ENCODE data around the gene RFTN1. TPM values are rescaled to one million over a fixed set of nuclear protein-coding genes. Genes with fewer than 3 reads are reported as not detected.

RFTN1 gene
- total and polyA plus RNA-seq, 2 of the 8 experiments (the other 6 are each of a cell fraction or from before 2014, with no cell fraction given): 4.6 to 6.7 TPM

DNA sequence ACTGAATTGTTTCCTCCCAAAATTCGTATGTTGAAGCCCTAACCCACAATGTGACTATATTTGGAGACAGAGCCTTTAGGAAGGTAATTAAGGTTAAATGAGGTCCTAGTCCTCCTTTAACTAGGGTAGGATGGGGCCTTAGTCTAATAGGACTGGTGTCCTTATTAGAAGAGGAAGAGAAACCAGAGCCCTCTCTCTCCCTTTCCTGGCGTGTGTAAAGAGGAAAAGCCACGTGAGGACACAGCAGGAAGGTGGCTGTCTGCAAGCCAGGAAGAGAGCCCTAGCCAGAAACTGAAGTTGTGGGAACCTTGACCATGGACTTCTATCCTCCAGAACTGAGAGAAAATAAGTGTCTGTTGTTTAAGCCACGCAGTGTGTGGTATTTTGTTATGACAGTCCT lies 154.2 kb downstream of the RFTN1 start:
- no peak overlapping the region for H2BK15ac ChIP-seq (ENCODE audit: low read length)
- H2BK20ac ChIP-seq (ENCODE audit: low read length): no peak overlapping the region
- H2BK120ac ChIP-seq (replicated peaks; ENCODE audit: low read depth, low read length): no peak overlapping the region
- no peak overlapping the region for H2BK5ac ChIP-seq (ENCODE audit: low read depth, low read length)
- DNase-seq (ENCODE audit: low read depth in 1 of 2, low spot score in 2 of 2): no peak
- H3K23ac ChIP-seq (ENCODE audit: insufficient read length): no peak overlapping the region
- H3K27ac ChIP-seq (ENCODE audit: low read depth, low read length): no peak overlapping the region
- H3K4me1 ChIP-seq (replicated peaks in 1 of 4; ENCODE audit: control insufficient read depth in 3 of 4, insufficient read depth in 4 of 4, low read length in 3 of 4): no peaks in the 10 kb centered on the region; a peak in 1 of 7 replicates
- no peak overlapping the region for H2AFZ ChIP-seq (ENCODE audit: low read length)
- ChIA-PET CTCF (ENCODE audit: partially characterized antibody) (interaction anchor here (0.5 to 1.7 kb wide), 4 partner anchors 8 to 167 kb away, joined by 3 to 8 read pairs (median 6); no protein-coding TSS in a partner anchor), POLR2A (ENCODE audit: partially characterized antibody) (interaction anchor here (0.7 kb wide), 2 partner anchors 42 to 67 kb away, joined by 5 to 6 read pairs; no protein-coding TSS in a partner anchor)
- H3K14ac ChIP-seq (ENCODE audit: insufficient read length): no peak overlapping the region
- H2BK12ac ChIP-seq (ENCODE audit: low read depth, low read length): no peak overlapping the region
- no peak overlapping the region for H4K91ac ChIP-seq (replicated peaks; ENCODE audit: insufficient read length, low read length)
- no peaks in the 10 kb centered on the region for H3K27me3 ChIP-seq (replicated peaks in 1 of 4; ENCODE audit: control insufficient read depth in 3 of 4, extremely low read depth in 1 of 4, insufficient read depth in 3 of 4, low read length in 3 of 4)
- 77% methylated on average over 4 of the region's 4 CpGs; no CpG with 5 or more reads in 1 of the 2 experiments for WGBS, 2 experiments (ENCODE audit: extremely low coverage in 1 of 2, insufficient coverage in 1 of 2, insufficient read length in 1 of 2, insufficient replicate concordance in 2 of 2, low coverage in 1 of 2, low lambda C conversion rate in 2 of 2, missing lambda C conversion rate in 1 of 2)
- no peak overlapping the region for H3K56ac ChIP-seq (replicated peaks; ENCODE audit: insufficient read length, low read depth, low read length)
- no peak overlapping the region for H3K4me3 ChIP-seq (ENCODE audit: extremely low read depth in 1 of 4, insufficient read depth in 2 of 4, low read depth in 3 of 4, low read length in 4 of 4)
- H3K23me2 ChIP-seq (ENCODE audit: low read depth, low read length): no peaks in the 10 kb centered on the region; the same call in 1 of the 2 replicates
- no peaks in the 10 kb centered on the region for H4K20me1 ChIP-seq (replicated peaks in 1 of 2; ENCODE audit: control insufficient read depth in 1 of 2, insufficient read depth in 2 of 2, low read length in 2 of 2)
- TF ChIP-seq SIRT6 (IDR thresholded peaks at IDR 0.05; ENCODE audit: low read length) (no peak), SP2 (IDR thresholded peaks at IDR 0.05; ENCODE audit: low read length) (no peak), CREB1 (IDR thresholded peaks at IDR 0.05) (no peak), RBBP5 (IDR thresholded peaks at IDR 0.05; ENCODE audit: borderline replicate concordance, low read depth, low read length) (no peak), NRF1 (IDR thresholded peaks at IDR 0.05; ENCODE audit: low read depth, low read length) (no peak), PHF8 (conservative IDR thresholded peaks at IDR 0.05; ENCODE audit: low read depth, low read length) (no peak), YY1 (IDR thresholded peaks at IDR 0.05; ENCODE audit: low read depth, low read length) (no peak)
- TF ChIP-seq, protein P1, sequence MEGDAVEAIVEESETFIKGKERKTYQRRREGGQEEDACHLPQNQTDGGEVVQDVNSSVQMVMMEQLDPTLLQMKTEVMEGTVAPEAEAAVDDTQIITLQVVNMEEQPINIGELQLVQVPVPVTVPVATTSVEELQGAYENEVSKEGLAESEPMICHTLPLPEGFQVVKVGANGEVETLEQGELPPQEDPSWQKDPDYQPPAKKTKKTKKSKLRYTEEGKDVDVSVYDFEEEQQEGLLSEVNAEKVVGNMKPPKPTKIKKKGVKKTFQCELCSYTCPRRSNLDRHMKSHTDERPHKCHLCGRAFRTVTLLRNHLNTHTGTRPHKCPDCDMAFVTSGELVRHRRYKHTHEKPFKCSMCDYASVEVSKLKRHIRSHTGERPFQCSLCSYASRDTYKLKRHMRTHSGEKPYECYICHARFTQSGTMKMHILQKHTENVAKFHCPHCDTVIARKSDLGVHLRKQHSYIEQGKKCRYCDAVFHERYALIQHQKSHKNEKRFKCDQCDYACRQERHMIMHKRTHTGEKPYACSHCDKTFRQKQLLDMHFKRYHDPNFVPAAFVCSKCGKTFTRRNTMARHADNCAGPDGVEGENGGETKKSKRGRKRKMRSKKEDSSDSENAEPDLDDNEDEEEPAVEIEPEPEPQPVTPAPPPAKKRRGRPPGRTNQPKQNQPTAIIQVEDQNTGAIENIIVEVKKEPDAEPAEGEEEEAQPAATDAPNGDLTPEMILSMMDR (IDR thresholded peaks at IDR 0.05; ENCODE audit: control extremely low read depth in 1 of 3, insufficient read depth in 1 of 3, low read depth in 1 of 3, low read length in 3 of 3): no peak
- TF ChIP-seq, protein P2, sequence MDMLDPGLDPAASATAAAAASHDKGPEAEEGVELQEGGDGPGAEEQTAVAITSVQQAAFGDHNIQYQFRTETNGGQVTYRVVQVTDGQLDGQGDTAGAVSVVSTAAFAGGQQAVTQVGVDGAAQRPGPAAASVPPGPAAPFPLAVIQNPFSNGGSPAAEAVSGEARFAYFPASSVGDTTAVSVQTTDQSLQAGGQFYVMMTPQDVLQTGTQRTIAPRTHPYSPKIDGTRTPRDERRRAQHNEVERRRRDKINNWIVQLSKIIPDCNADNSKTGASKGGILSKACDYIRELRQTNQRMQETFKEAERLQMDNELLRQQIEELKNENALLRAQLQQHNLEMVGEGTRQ (IDR thresholded peaks at IDR 0.05; ENCODE audit: low read length): no peak
- no peaks in the 10 kb centered on the region; a peak in 1 of 8 replicates for H3K36me3 ChIP-seq (ENCODE audit: control insufficient read depth in 2 of 4, insufficient read depth in 4 of 4, low read length in 3 of 4)
- no peak for FAIRE-seq
- no peaks in the 10 kb centered on the region for H3K79me2 ChIP-seq (ENCODE audit: control insufficient read depth in 1 of 2, insufficient read depth in 2 of 2, low read length in 2 of 2)
- no peaks in the 10 kb centered on the region for H3K79me1 ChIP-seq (ENCODE audit: low read depth, low read length)
- H3K18ac ChIP-seq (ENCODE audit: extremely low read depth, low read length): no peak overlapping the region
- no peak overlapping the region for H2AK5ac ChIP-seq (ENCODE audit: low read depth, low read length)
- H4K8ac ChIP-seq (ENCODE audit: extremely low read depth, insufficient read depth, low read length): no peak overlapping the region
- H3K4me2 ChIP-seq (ENCODE audit: insufficient read depth in 1 of 2, low read depth in 2 of 2, low read length in 2 of 2): no peak overlapping the region
- H3K9me3 ChIP-seq (ENCODE audit: insufficient read depth in 2 of 2, low read depth in 1 of 2, low read length in 1 of 2): no peaks in the 10 kb centered on the region
- H4K5ac ChIP-seq (ENCODE audit: insufficient read length, low read depth, low read length): no peak overlapping the region
- H3K4ac ChIP-seq (replicated peaks; ENCODE audit: insufficient read length, low read depth, low read length): no peak overlapping the region
- H3K9ac ChIP-seq (replicated peaks in 1 of 4; ENCODE audit: extremely low read depth in 1 of 4, low read depth in 3 of 4, low read length in 3 of 4): no peak overlapping the region

All from H1 (cell line).